Stomach (tissue), 19 donors: ENCODE data around the gene ZNF783. TPM values are rescaled to one million over a fixed set of nuclear protein-coding genes. Genes with fewer than 3 reads are reported as not detected.
A peak's percentile ranks its signal among the peaks of the same experiment; 100 is the strongest.

ENCODE experiments used
- DNase-seq, 2 donors: peaks; one replicate each; pipeline versions ENCODE4 v3.0.0 to v3.0.0-alpha.2; 2013 to 2019
- H3K27ac ChIP-seq, 5 donors: fragments of 200-600 bp in 4 of 5; sonication (generic) in 4 of 5; one replicate each; pipeline ENCODE4 v1.5.1; 2013 to 2019; ENCODE audit warnings: mild to moderate bottlenecking in 1 of 5, moderate library complexity in 1 of 5
- H3K27me3 ChIP-seq, 3 donors: fragments of 200-600 bp; sonication (generic); one replicate each; pipeline ENCODE4 v1.5.1; 2017 to 2019; ENCODE audit warnings: mixed run types in 1 of 3
- H3K36me3 ChIP-seq, 4 donors: fragments of 200-600 bp; sonication (generic); 1 replicate in 3 of 4; 2 replicates in 1 of 4; pipeline ENCODE4 v1.5.1; 2016 to 2019
- H3K4me1 ChIP-seq, 4 donors: fragments of 200-600 bp; sonication (generic); one replicate each; pipeline ENCODE4 v1.5.1; 2016 to 2019
- H3K4me3 ChIP-seq, 4 donors: fragments of 200-600 bp; sonication (generic) in 3 of 4; one replicate each; pipeline ENCODE4 v1.5.1; 2016 to 2019; ENCODE audit warnings: mild to moderate bottlenecking in 1 of 4
- H3K9me3 ChIP-seq, 4 donors: fragments of 200-600 bp; sonication (generic); one replicate each; pipeline ENCODE4 v1.5.1; 2016 to 2019
- EP300 ChIP-seq: sonication (generic); formaldehyde crosslinking; IDR thresholded peaks from one replicate; pipeline ENCODE4 v1.6.1; 2017; ENCODE audit warnings: antibody characterized with exemption
- POLR2A ChIP-seq, 4 donors: fragments of 450-650 bp; IDR thresholded peaks; one replicate each; pipeline ENCODE4 v1.6.1; 2016; ENCODE audit warnings: antibody characterized with exemption in 4 of 4, control low read depth in 2 of 4, mild to moderate bottlenecking in 1 of 4, moderate library complexity in 1 of 4
- POLR2AphosphoS5 ChIP-seq, 3 donors: sonication (generic); formaldehyde crosslinking; IDR thresholded peaks; one replicate each; pipeline ENCODE4 v1.6.1; 2016; ENCODE audit warnings: antibody characterized with exemption in 3 of 3
- WGBS, 5 donors: extraction: QIAGEN DNeasy Blood & Tissue Kit in 3 of 5; methylation state at CpG; one replicate each; pipeline versions ENCODE4 v1.1.5 to v1.1.7; 2013 to 2018; 5-methylcytosine and 5-hydroxymethylcytosine counted together
- intact Hi-C: fragments of 100-400 bp; cut with DNase I; formaldehyde crosslinking; loops from one replicate; pipeline ENCODE4 v1.15.1; 2023; ENCODE audit warnings: low total_unique reads
- long read RNA-seq, 10 donors: transcript quantifications; one replicate each; lab custom pipeline, GENCODE V29; 2026
- polyA plus RNA-seq, 3 donors: library from polyadenylated mRNA; stranded (reverse); fragments of 200-250 nt; gene quantifications; one replicate each; pipeline ENCODE4 v1.2.3, GENCODE V29; 2013
- total RNA-seq, 5 donors: library from RNA; depleted of rRNA; stranded (reverse); fragments of >200 nt; gene quantifications; one replicate each; pipeline versions ENCODE4 v1.1.0 to v1.2.3, GENCODE V29; 2014 to 2016
- TF ChIP-seq, protein P1 (sequence below), 7 experiments: fragments of 450-650 bp in 4 of 7; fragments of 200-600 bp in 3 of 7; sonication (generic) in 3 of 7; IDR thresholded peaks; one replicate each; pipeline ENCODE4 v1.5.1; 2016 to 2019; ENCODE audit warnings: antibody characterized with exemption in 7 of 7, control low read depth in 2 of 7, mild to moderate bottlenecking in 1 of 7
- donor health status: healthy with polysubstance abuse.
- donor health status: Bipolar disorder and iron deficiency.
- donor health status: healthy.

Gene ZNF783
- total RNA-seq = 10 to 100 TPM in 4 of 5 donors, 1 to 10 TPM in 1; 8.5 to 31.2 (median 15.4) TPM
- polyA plus RNA-seq = 1 to 10 TPM; 3.7 to 6.5 (median 4.1) TPM
- long read RNA-seq, donor 1 = 0 reads
- long read RNA-seq, donor 2, full-length matches to known transcripts = 1 of 1 reads
- long read RNA-seq, donor 2, partial matches to known transcripts = 0 of 1 reads
- long read RNA-seq, donor 2, other reads (novel, unspliced or antisense) = 0 of 1 reads
- long read RNA-seq, donor 3 = 0 reads
- long read RNA-seq, donor 4 = 0 reads
- long read RNA-seq, donor 5 = 0 reads
- long read RNA-seq, donor 6, full-length matches to known transcripts = 1 of 14 reads
- long read RNA-seq, donor 6, partial matches to known transcripts = 13 of 14 reads
- long read RNA-seq, donor 6, other reads (novel, unspliced or antisense) = 0 of 14 reads
- long read RNA-seq, donor 7 = 0 reads
- long read RNA-seq, donor 8, full-length matches to known transcripts = 2 of 2 reads
- long read RNA-seq, donor 8, partial matches to known transcripts = 0 of 2 reads
- long read RNA-seq, donor 8, other reads (novel, unspliced or antisense) = 0 of 2 reads
- long read RNA-seq, donor 9, partial matches to known transcripts = 7 of 7 reads
- long read RNA-seq, donor 9, other reads (novel, unspliced or antisense) = 0 of 7 reads
- long read RNA-seq, donor 10 = 0 reads

DNA sequence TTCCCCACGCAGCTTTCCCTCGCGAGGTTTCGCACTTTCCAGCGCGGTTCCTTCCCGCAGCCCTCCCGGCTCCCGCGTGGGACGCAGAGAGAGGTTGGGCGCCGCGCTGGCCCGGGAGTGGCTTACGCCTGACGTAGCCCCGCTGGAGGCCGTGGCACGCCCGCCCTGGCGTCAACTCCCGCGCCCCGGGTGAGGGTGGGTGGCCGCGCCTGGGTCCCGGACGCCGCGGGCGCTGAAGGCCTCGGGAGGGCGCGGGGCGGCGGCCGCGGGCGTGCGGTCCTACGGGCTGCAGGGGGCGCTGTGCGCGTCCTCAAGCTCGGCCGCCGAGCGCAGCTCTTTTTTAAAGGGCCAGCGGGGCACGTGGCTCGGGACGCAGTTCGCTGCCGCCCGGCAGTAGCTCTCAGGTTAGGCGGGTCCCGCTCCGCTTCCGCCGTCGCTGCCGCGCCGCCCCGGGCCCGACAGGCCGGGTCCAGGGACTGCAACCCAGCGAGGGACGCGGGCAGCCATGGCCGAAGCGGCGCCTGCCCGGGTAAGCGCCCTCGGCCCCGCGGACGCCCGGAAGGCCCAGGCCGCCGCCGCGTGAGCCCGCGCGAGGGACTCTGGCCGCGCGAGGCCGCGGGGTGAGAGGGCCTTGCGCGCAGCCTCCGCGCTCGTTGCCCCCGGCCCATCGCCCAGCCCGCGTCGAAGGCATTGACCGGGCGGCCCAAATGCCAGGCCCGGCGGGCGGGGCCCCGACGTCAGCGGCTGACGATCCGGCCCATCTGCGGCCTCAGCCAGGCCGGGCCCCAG lies at the start of gene ZNF783:
TSS of gene ZNF783 (plus strand) at position 368 of the 789 bp plus-strand sequence. CDS start at position 506, 138 bp downstream.
- TF ChIP-seq, protein P1, sequence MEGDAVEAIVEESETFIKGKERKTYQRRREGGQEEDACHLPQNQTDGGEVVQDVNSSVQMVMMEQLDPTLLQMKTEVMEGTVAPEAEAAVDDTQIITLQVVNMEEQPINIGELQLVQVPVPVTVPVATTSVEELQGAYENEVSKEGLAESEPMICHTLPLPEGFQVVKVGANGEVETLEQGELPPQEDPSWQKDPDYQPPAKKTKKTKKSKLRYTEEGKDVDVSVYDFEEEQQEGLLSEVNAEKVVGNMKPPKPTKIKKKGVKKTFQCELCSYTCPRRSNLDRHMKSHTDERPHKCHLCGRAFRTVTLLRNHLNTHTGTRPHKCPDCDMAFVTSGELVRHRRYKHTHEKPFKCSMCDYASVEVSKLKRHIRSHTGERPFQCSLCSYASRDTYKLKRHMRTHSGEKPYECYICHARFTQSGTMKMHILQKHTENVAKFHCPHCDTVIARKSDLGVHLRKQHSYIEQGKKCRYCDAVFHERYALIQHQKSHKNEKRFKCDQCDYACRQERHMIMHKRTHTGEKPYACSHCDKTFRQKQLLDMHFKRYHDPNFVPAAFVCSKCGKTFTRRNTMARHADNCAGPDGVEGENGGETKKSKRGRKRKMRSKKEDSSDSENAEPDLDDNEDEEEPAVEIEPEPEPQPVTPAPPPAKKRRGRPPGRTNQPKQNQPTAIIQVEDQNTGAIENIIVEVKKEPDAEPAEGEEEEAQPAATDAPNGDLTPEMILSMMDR (IDR thresholded peaks at IDR 0.05) = peak in 5 of 7 experiments; percentile 15 to 94 (median 72)
- TF ChIP-seq POLR2AphosphoS5 (IDR thresholded peaks at IDR 0.05) (peak; percentile 29 to 69 (median 58)), EP300 (no peak), POLR2A (IDR thresholded peaks at IDR 0.05) (no peak)
- Histone ChIP-seq H3K36me3 (peaks cover 12 to 30% (median 20%) of the 10 kb centered on the region in 4 donors), H3K27ac (peak within 1 kb of the TSS; percentile 84 to 96 (median 92)), H3K9me3 (no peaks in the 10 kb centered on the region), H3K4me3 (peak within 1 kb of the TSS; percentile 53 to 70 (median 64)), H3K27me3 (no peaks in the 10 kb centered on the region), H3K4me1 (peaks cover 17 to 34% (median 25%) of the 10 kb centered on the region in 4 donors)
- intact Hi-C loops = no loop called here
- peak; percentile 91 to 97 for DNase-seq
- WGBS, 5 donors = 0 to 1% (median 0%) methylated on average over 7 to 115 of the region's 115 CpGs

DNA sequence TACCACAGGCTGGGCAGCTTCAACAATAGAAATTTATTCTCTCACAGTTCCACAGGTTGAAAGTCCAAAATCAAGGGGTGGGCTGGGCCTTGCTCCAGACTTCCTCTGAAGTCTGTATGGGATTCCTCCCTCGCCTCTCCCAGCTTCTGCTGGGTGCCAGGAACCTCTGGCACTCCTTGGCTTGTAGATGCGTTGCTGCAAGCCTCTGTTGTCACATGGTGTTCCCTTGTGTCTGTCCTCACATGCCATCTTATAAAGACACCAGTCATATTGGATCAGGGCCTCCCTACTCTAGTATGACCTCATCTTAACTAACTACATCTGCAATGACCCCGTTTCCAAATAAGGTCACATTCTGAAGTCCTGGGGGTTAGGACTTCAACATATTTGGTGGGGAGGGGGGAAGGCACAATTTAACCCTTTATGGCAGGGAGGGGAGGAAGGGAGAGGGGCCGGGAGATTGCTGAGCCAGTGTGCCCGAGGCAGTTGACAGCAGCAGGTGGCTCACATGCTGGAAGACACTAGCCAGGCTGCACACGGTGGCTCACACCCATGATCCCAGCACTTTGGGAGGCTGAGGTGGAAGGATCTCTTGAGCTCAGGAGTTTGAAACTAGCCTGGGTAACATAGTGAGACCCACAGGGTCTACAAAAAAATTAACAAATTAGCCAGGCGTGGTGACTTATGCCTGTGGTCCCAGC lies 47.8 kb upstream of the ZNF783 start:
- Histone ChIP-seq H3K27ac (no peak overlapping the region), H3K27me3 (no peaks in the 10 kb centered on the region), H3K9me3 (no peaks in the 10 kb centered on the region), H3K4me1 (no peaks in the 10 kb centered on the region), H3K4me3 (no peak overlapping the region), H3K36me3 (peaks cover 74 to 100% (median 100%) of the 10 kb centered on the region in 4 donors)
- DNase-seq = no peak
- intact Hi-C loops = no loop called here
- TF ChIP-seq POLR2A (IDR thresholded peaks at IDR 0.05) (no peak), POLR2AphosphoS5 (IDR thresholded peaks at IDR 0.05) (no peak), EP300 (no peak)
- TF ChIP-seq, protein P1 (IDR thresholded peaks at IDR 0.05) = no peak
- 69 to 89% (median 83%) methylated on average over 7 of the region's 7 CpGs for WGBS, 5 donors

DNA sequence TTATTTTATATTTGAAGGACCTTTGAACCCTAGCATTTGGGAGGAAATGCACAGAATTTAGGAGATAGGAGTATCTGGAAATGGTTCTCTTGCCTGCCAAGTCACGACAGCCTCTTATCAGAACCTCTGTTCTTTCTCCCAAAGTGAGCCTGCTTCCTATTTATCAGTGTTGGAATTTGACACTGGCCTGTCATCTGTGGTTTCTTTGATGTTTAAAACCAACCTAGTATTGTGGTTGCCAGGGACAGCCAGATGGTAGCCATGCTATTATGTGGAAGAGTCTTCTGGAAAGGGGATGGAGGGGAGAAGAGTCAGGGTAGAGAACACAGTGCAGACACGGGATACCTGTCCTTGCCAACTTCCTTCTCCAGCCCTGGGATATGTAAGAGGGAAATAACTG lies 45.6 kb upstream of the ZNF783 start:
- Histone ChIP-seq H3K27ac (no peak overlapping the region), H3K4me3 (no peak overlapping the region), H3K4me1 (no peaks in the 10 kb centered on the region), H3K27me3 (no peaks in the 10 kb centered on the region), H3K36me3 (peaks cover 78 to 100% (median 100%) of the 10 kb centered on the region in 4 donors), H3K9me3 (no peaks in the 10 kb centered on the region)
- WGBS, 5 donors = 61 to 78% (median 66%) methylated on average over 2 of the region's 2 CpGs
- TF ChIP-seq POLR2A (IDR thresholded peaks at IDR 0.05) (no peak), EP300 (no peak), POLR2AphosphoS5 (IDR thresholded peaks at IDR 0.05) (no peak)
- TF ChIP-seq, protein P1 (IDR thresholded peaks at IDR 0.05) = no peak
- intact Hi-C loops = no loop called here
- no peak for DNase-seq
